Effector memory CD8-positive, alpha-beta T cell (primary cell): Measurements from ENCODE around the gene BCL7C.

Source experiments
- ATAC-seq: fragments of 150-1000 bp; cut with Tn5 transposase; replicated peaks from 2 replicates; pipeline ENCODE4 v1.10.0; 2021; ENCODE audit warnings: mild to moderate bottlenecking, moderate library complexity
- DNase-seq, 3 experiments: peaks; one replicate each; pipeline ENCODE4 v3.0.0; 2021
- H3K27ac Mint-ChIP-seq, 2 donors: one replicate each; pipeline ENCODE4 v1.8.0; 2022; ENCODE audit warnings: mild to moderate bottlenecking in 2 of 2, mixed read lengths in 2 of 2, moderate library complexity in 2 of 2
- H3K27me3 Mint-ChIP-seq, 2 donors: one replicate each; pipeline ENCODE4 v1.8.0; 2022; ENCODE audit warnings: mixed read lengths in 2 of 2
- H3K36me3 Mint-ChIP-seq: one replicate; pipeline ENCODE4 v1.8.0; 2022; ENCODE audit warnings: mild to moderate bottlenecking, moderate library complexity, mixed read lengths; ENCODE audit not compliant: insufficient read depth
- H3K4me1 Mint-ChIP-seq, 2 donors: one replicate each; pipeline ENCODE4 v1.8.0; 2022; ENCODE audit warnings: low read depth in 2 of 2, mixed read lengths in 2 of 2
- H3K4me3 Mint-ChIP-seq, 2 donors: one replicate each; pipeline ENCODE4 v1.8.0; 2022; ENCODE audit warnings: mild to moderate bottlenecking in 2 of 2, mixed read lengths in 2 of 2, moderate library complexity in 2 of 2
- H3K9me3 Mint-ChIP-seq, 2 donors: one replicate each; pipeline ENCODE4 v1.8.0; 2022; ENCODE audit warnings: mixed read lengths in 2 of 2

BCL7C gene

GRCh38 chr16:30912794-30913412, 19.0 kb upstream of the BCL7C start:
- Mint-ChIP-seq H3K27ac (no peak overlapping the region), H3K4me1 (peaks cover 1% of the 10 kb centered on the region in 2 donors), H3K4me3 (no peak overlapping the region), H3K36me3 (peaks cover 3% of the 10 kb centered on the region), H3K9me3 (no peaks in the 10 kb centered on the region), H3K27me3 (no peaks in the 10 kb centered on the region)
- no peak for DNase-seq
- no peak for ATAC-seq

- no peak for ATAC-seq
These were observed 16.7 kb upstream of the BCL7C start for GRCh38 chr16:30910427-30911029.

GRCh38 chr16:30907064-30907463, 13.2 kb upstream of the BCL7C start:
- Mint-ChIP-seq H3K4me3 (no peak overlapping the region), H3K36me3 (peaks cover 8% of the 10 kb centered on the region), H3K27me3 (no peaks in the 10 kb centered on the region), H3K4me1 (peaks cover 21% of the 10 kb centered on the region in 2 donors), H3K27ac (no peak overlapping the region), H3K9me3 (peaks cover 3 to 7% of the 10 kb centered on the region in 2 donors)
- DNase-seq (no peak), ATAC-seq (no peak)

More at GRCh38 chr16:30910427-30911029, 16.7 kb upstream of the BCL7C start:
- no peak overlapping the region for H3K4me3 Mint-ChIP-seq
- H3K9me3 Mint-ChIP-seq: no peaks in the 10 kb centered on the region
- peaks cover 3% of the 10 kb centered on the region for H3K36me3 Mint-ChIP-seq
- no peaks in the 10 kb centered on the region for H3K27me3 Mint-ChIP-seq
- no peak for DNase-seq
- no peak overlapping the region for H3K27ac Mint-ChIP-seq
- H3K4me1 Mint-ChIP-seq: peaks cover 7 to 9% of the 10 kb centered on the region in 2 donors

- Mint-ChIP-seq H3K4me1 (peaks cover 27 to 29% of the 10 kb centered on the region in 2 donors), H3K36me3 (peaks cover 7% of the 10 kb centered on the region), H3K27me3 (no peaks in the 10 kb centered on the region), H3K27ac (peak overlapping the region in 1 of 2 donors; percentile 94), H3K4me3 (no peak overlapping the region), H3K9me3 (peaks cover 3 to 7% of the 10 kb centered on the region in 2 donors)
- DNase-seq (no peak), ATAC-seq (no peak)
These were observed 10.4 kb upstream of the BCL7C start for GRCh38 chr16:30904114-30904780.

- peaks cover 27 to 29% of the 10 kb centered on the region in 2 donors for H3K4me1 Mint-ChIP-seq
- H3K4me3 Mint-ChIP-seq: peak overlapping the region; percentile 93 to 94
- H3K36me3 Mint-ChIP-seq: peaks cover 5% of the 10 kb centered on the region
- no peaks in the 10 kb centered on the region for H3K27me3 Mint-ChIP-seq
- H3K9me3 Mint-ChIP-seq: peaks cover 3 to 7% of the 10 kb centered on the region in 2 donors
- DNase-seq (no peak), ATAC-seq (no peak)
- peak overlapping the region in 1 of 2 donors; percentile 94 for H3K27ac Mint-ChIP-seq
These were observed 9.7 kb upstream of the BCL7C start for GRCh38 chr16:30903596-30903995.

GRCh38 chr16:30903002-30903401, 9.1 kb upstream of the BCL7C start:
- Mint-ChIP-seq H3K27me3 (no peaks in the 10 kb centered on the region), H3K9me3 (peaks cover 3 to 7% of the 10 kb centered on the region in 2 donors), H3K4me1 (peaks cover 27 to 28% of the 10 kb centered on the region in 2 donors), H3K4me3 (peak overlapping the region; percentile 93 to 94), H3K27ac (peak overlapping the region; percentile 90 to 94), H3K36me3 (peaks cover 5% of the 10 kb centered on the region)
- ATAC-seq: no peak
- DNase-seq: no peak

- peaks cover 5% of the 10 kb centered on the region for H3K36me3 Mint-ChIP-seq
- no peaks in the 10 kb centered on the region for H3K27me3 Mint-ChIP-seq
- peaks cover 3 to 7% of the 10 kb centered on the region in 2 donors for H3K9me3 Mint-ChIP-seq
- peaks cover 20 to 22% of the 10 kb centered on the region in 2 donors for H3K4me1 Mint-ChIP-seq
- peak; percentile 39 to 56 (median 55) for DNase-seq
- peak; percentile 92 for ATAC-seq
- H3K4me3 Mint-ChIP-seq: peak overlapping the region; percentile 93 to 94
- H3K27ac Mint-ChIP-seq: peak overlapping the region; percentile 90 to 94
These were observed 8.4 kb upstream of the BCL7C start for GRCh38 chr16:30902029-30902972.

GRCh38 chr16:30901201-30902028, 7.5 kb upstream of the BCL7C start:
- H3K9me3 Mint-ChIP-seq: peaks cover 3 to 7% of the 10 kb centered on the region in 2 donors
- peak overlapping the region; percentile 51 to 54 for H3K27ac Mint-ChIP-seq
- peak overlapping the region; percentile 61 to 75 for H3K4me3 Mint-ChIP-seq
- H3K4me1 Mint-ChIP-seq: peaks cover 24 to 28% of the 10 kb centered on the region in 2 donors
- H3K36me3 Mint-ChIP-seq: peaks cover 10% of the 10 kb centered on the region
- no peaks in the 10 kb centered on the region for H3K27me3 Mint-ChIP-seq
- no peak for ATAC-seq
- no peak for DNase-seq

- H3K4me1 Mint-ChIP-seq: peaks cover 31% of the 10 kb centered on the region in 2 donors
- peak overlapping the region in 1 of 2 donors; percentile 51 for H3K27ac Mint-ChIP-seq
These were observed 6.7 kb upstream of the BCL7C start for GRCh38 chr16:30900588-30900987.

GRCh38 chr16:30899794-30900193, 5.9 kb upstream of the BCL7C start:
- ATAC-seq (no peak), DNase-seq (no peak)
- H3K27me3 Mint-ChIP-seq: no peaks in the 10 kb centered on the region
- H3K4me1 Mint-ChIP-seq: peaks cover 33 to 36% of the 10 kb centered on the region in 2 donors
- no peak overlapping the region for H3K4me3 Mint-ChIP-seq
- H3K9me3 Mint-ChIP-seq: peaks cover 3 to 7% of the 10 kb centered on the region in 2 donors
- no peak overlapping the region for H3K27ac Mint-ChIP-seq
- H3K36me3 Mint-ChIP-seq: peaks cover 10% of the 10 kb centered on the region

More at GRCh38 chr16:30900588-30900987, 6.7 kb upstream of the BCL7C start:
- no peak for ATAC-seq
- peaks cover 3 to 7% of the 10 kb centered on the region in 2 donors for H3K9me3 Mint-ChIP-seq
- no peak for DNase-seq
- peaks cover 10% of the 10 kb centered on the region for H3K36me3 Mint-ChIP-seq
- no peaks in the 10 kb centered on the region for H3K27me3 Mint-ChIP-seq
- peak overlapping the region in 1 of 2 donors; percentile 75 for H3K4me3 Mint-ChIP-seq

- H3K36me3 Mint-ChIP-seq: peaks cover 6% of the 10 kb centered on the region
- H3K4me1 Mint-ChIP-seq: peaks cover 29 to 33% of the 10 kb centered on the region in 2 donors
- DNase-seq (peak; percentile 57 to 63 (median 59)), ATAC-seq (peak; percentile 52)
- H3K27ac Mint-ChIP-seq: peak overlapping the region; percentile 46 to 84
- no peaks in the 10 kb centered on the region for H3K27me3 Mint-ChIP-seq
- H3K4me3 Mint-ChIP-seq: peak overlapping the region; percentile 47 to 50
- no peaks in the 10 kb centered on the region for H3K9me3 Mint-ChIP-seq
These were observed 3.2 kb upstream of the BCL7C start for GRCh38 chr16:30896889-30897733.
